Activated CD4-positive, alpha-beta T cell treated with anti-CD3 and anti-CD28 coated beads, Interleukin-10, Interleukin-2, amounts not matched to agents 100 ng/mL and 50 ng/mL, durations not matched to agents 16 hours and 8 hours (primary cell): Measurements from ENCODE around the gene SLC5A10.
"Not testable (repeated sequence)": the region's sequence is repeated elsewhere in the genome, so short reads cannot be mapped to it uniquely, and the experiment has no call there.

ENCODE experiments used
- DNase-seq: peaks from one replicate; pipeline ENCODE4 v3.0.0-alpha.2; 2020

SLC5A10 gene

GRCh38 chr17:19005789-19006430, 53.9 kb downstream of the SLC5A10 start:
- DNase-seq: no peak

- DNase-seq: no peak
Observed at GRCh38 chr17:19006698-19007097, 54.7 kb downstream of the SLC5A10 start.

GRCh38 chr17:19009970-19010369, 58.0 kb downstream of the SLC5A10 start:
- no peak for DNase-seq

- no peak for DNase-seq
Observed at GRCh38 chr17:19010729-19011505, 59.0 kb downstream of the SLC5A10 start.

GRCh38 chr17:19011581-19011980, 59.6 kb downstream of the SLC5A10 start:
- DNase-seq: no peak

- DNase-seq: no peak
Observed at GRCh38 chr17:19012171-19013080, 60.5 kb downstream of the SLC5A10 start.

GRCh38 chr17:19013226-19013625, 61.3 kb downstream of the SLC5A10 start:
- DNase-seq: no peak

- no peak for DNase-seq
Observed at GRCh38 chr17:19013806-19014627, 62.1 kb downstream of the SLC5A10 start.

- DNase-seq: no peak
Observed at GRCh38 chr17:19014628-19015215, 62.8 kb downstream of the SLC5A10 start.

GRCh38 chr17:19015428-19015827, 63.5 kb downstream of the SLC5A10 start:
- DNase-seq: no peak

- DNase-seq: no peak
Observed at GRCh38 chr17:19016297-19016696, 64.3 kb downstream of the SLC5A10 start.

- no peak for DNase-seq
Observed at GRCh38 chr17:19016881-19017280, 64.9 kb downstream of the SLC5A10 start.

GRCh38 chr17:19017401-19017800, 65.4 kb downstream of the SLC5A10 start:
- no peak for DNase-seq

GRCh38 chr17:19017804-19018599, 66.0 kb downstream of the SLC5A10 start:
- DNase-seq: no peak

GRCh38 chr17:19018600-19018950, 66.6 kb downstream of the SLC5A10 start:
- DNase-seq: no peak

GRCh38 chr17:19019041-19019941, 67.3 kb downstream of the SLC5A10 start:
- DNase-seq: no peak

- no peak for DNase-seq
Observed at GRCh38 chr17:19020016-19020415, 68.1 kb downstream of the SLC5A10 start.

- not testable (repeated sequence) for DNase-seq
Observed at GRCh38 chr17:19021011-19021621, 69.2 kb downstream of the SLC5A10 start.

- DNase-seq: peak; percentile 35
Observed at GRCh38 chr17:19021622-19022083, 69.7 kb downstream of the SLC5A10 start.

- no peak for DNase-seq
Observed at GRCh38 chr17:19022128-19022527, 70.2 kb downstream of the SLC5A10 start.
